HEK293 (cell line): ENCODE data around the gene IGF2BP2.

Experiments used
- CTCF ChIA-PET: fragments of 350-600 bp; formaldehyde crosslinking; extraction: SDS; loops from one replicate; lab custom pipeline; 2021; ENCODE audit warnings: antibody characterized with exemption; lab: Yijun Ruan, JAX
- POLR2A ChIA-PET: fragments of 300-600 bp; formaldehyde crosslinking; extraction: SDS; loops from one replicate; lab custom pipeline; 2020; ENCODE audit warnings: antibody characterized with exemption, inconsistent platforms; lab: Yijun Ruan, JAX
- H3K27ac ChIP-seq: fragments of 200-500 bp; sonication (Bioruptor generic); 2 replicates; pipeline ENCODE4 v1.5.1; 2014; ENCODE audit warnings: low read depth, low read length, control low read depth, inconsistent platforms; ENCODE audit errors: extremely low read depth
- H3K36me3 ChIP-seq, 2 experiments: fragments of 200-500 bp in 1 of 2; sonication (Bioruptor generic) in 1 of 2; 1 replicate in 1 of 2; 2 replicates in 1 of 2; pipeline ENCODE4 v1.5.1; 2014 to 2017; ENCODE audit warnings: inconsistent platforms in 2 of 2, low read length in 2 of 2; ENCODE audit not compliant: control insufficient read depth in 2 of 2, insufficient read depth in 1 of 2
- H3K4me1 ChIP-seq: fragments of 200-500 bp; sonication (Bioruptor generic); 2 replicates; pipeline ENCODE4 v1.5.1; 2014; ENCODE audit warnings: mild to moderate bottlenecking, low read length, inconsistent platforms; ENCODE audit not compliant: control insufficient read depth, insufficient read depth
- H3K4me3 ChIP-seq: 2 replicates; pipeline ENCODE4 v1.5.1; 2011; ENCODE audit warnings: low read depth, mild to moderate bottlenecking, control low read depth, low read length, moderate library complexity
- H3K9me3 ChIP-seq: fragments of 200-500 bp; sonication (Bioruptor generic); 2 replicates; pipeline ENCODE4 v1.5.1; 2014; ENCODE audit warnings: low read depth, low read length, inconsistent platforms; ENCODE audit not compliant: control insufficient read depth, insufficient read depth
- GLI4 ChIP-seq: fragments of 450-650 bp; formaldehyde crosslinking; IDR thresholded peaks from 2 replicates; pipeline ENCODE4 v1.5.1; 2016; ENCODE audit warnings: missing biosample characterization, missing genetic modification characterization
- GLIS2 ChIP-seq: fragments of 450-650 bp; formaldehyde crosslinking; IDR thresholded peaks from 2 replicates; pipeline ENCODE4 v1.5.1; 2016; ENCODE audit warnings: missing biosample characterization, missing genetic modification characterization
- IKZF3 ChIP-seq: fragments of 450-650 bp; IDR thresholded peaks from 2 replicates; pipeline ENCODE4 v1.5.0; 2018; ENCODE audit warnings: missing biosample characterization, mild to moderate bottlenecking, missing genetic modification characterization, moderate library complexity
- KLF7 ChIP-seq: fragments of 450-650 bp; formaldehyde crosslinking; IDR thresholded peaks from 2 replicates; pipeline ENCODE4 v1.5.1; 2016; ENCODE audit warnings: missing biosample characterization, missing genetic modification characterization, borderline replicate concordance
- PRDM2 ChIP-seq: fragments of 450-650 bp; formaldehyde crosslinking; IDR thresholded peaks from 2 replicates; pipeline ENCODE4 v1.5.1; 2016; ENCODE audit warnings: missing biosample characterization, missing genetic modification characterization, borderline replicate concordance
- ZBTB11 ChIP-seq: fragments of 450-650 bp; formaldehyde crosslinking; conservative IDR thresholded peaks from 2 replicates; pipeline ENCODE4 v1.5.1; 2016; ENCODE audit warnings: low read depth, missing biosample characterization, missing genetic modification characterization
- ZNF155 ChIP-seq: fragments of 450-650 bp; formaldehyde crosslinking; IDR thresholded peaks from 2 replicates; pipeline ENCODE4 v1.5.1; 2016; ENCODE audit warnings: missing biosample characterization, missing genetic modification characterization
- ZNF157 ChIP-seq: fragments of 450-650 bp; formaldehyde crosslinking; IDR thresholded peaks from 2 replicates; pipeline ENCODE4 v1.5.1; 2016; ENCODE audit warnings: missing biosample characterization, missing genetic modification characterization
- ZNF174 ChIP-seq: fragments of 450-650 bp; formaldehyde crosslinking; IDR thresholded peaks from 2 replicates; pipeline ENCODE4 v1.5.0; 2017; ENCODE audit warnings: missing biosample characterization, mild to moderate bottlenecking, missing genetic modification characterization
- ZNF175 ChIP-seq: fragments of 450-650 bp; formaldehyde crosslinking; IDR thresholded peaks from 2 replicates; pipeline ENCODE4 v1.5.1; 2016; ENCODE audit warnings: missing biosample characterization, missing genetic modification characterization
- ZNF362 ChIP-seq: fragments of 450-650 bp; formaldehyde crosslinking; IDR thresholded peaks from 2 replicates; pipeline ENCODE4 v1.5.1; 2016; ENCODE audit warnings: missing biosample characterization, missing genetic modification characterization
- ZNF37A ChIP-seq: fragments of 450-650 bp; IDR thresholded peaks from 2 replicates; pipeline ENCODE4 v1.5.1; 2018; ENCODE audit warnings: missing biosample characterization, missing genetic modification characterization
- ZNF404 ChIP-seq: fragments of 450-650 bp; formaldehyde crosslinking; IDR thresholded peaks from 2 replicates; pipeline ENCODE4 v1.5.1; 2017; ENCODE audit warnings: missing biosample characterization, missing genetic modification characterization
- ZNF449 ChIP-seq: fragments of 450-650 bp; formaldehyde crosslinking; IDR thresholded peaks from 2 replicates; pipeline ENCODE4 v1.5.1; 2017; ENCODE audit warnings: missing biosample characterization, mild to moderate bottlenecking, missing genetic modification characterization, moderate library complexity
- ZNF518A ChIP-seq: fragments of 450-650 bp; formaldehyde crosslinking; conservative IDR thresholded peaks from 2 replicates; pipeline ENCODE4 v1.5.1; 2016; ENCODE audit warnings: low read depth, missing biosample characterization, missing genetic modification characterization
- ZNF548 ChIP-seq: fragments of 450-650 bp; formaldehyde crosslinking; IDR thresholded peaks from 2 replicates; pipeline ENCODE4 v1.5.1; 2016; ENCODE audit warnings: missing biosample characterization, missing genetic modification characterization
- ZNF626 ChIP-seq: fragments of 450-650 bp; sonication (Bioruptor Pico); formaldehyde crosslinking; IDR thresholded peaks from 2 replicates; pipeline ENCODE4 v1.5.1; 2018; ENCODE audit warnings: missing biosample characterization, missing genetic modification characterization, inconsistent platforms

The IGF2BP2 gene

GRCh38 chr3:185757176-185757575 lies 67.7 kb downstream of the IGF2BP2 start:
- peaks cover 0 to 14% of the 10 kb centered on the region in 2 experiments; a peak in 1 of 3 replicates for H3K36me3 ChIP-seq
- no peak overlapping the region for H3K27ac ChIP-seq
- ChIA-PET POLR2A (no interaction called here), CTCF (interaction anchor here (2.7 kb wide), 1 partner anchor 11 kb away, joined by 12 read pairs; no protein-coding TSS in a partner anchor)
- no peak overlapping the region for H3K4me3 ChIP-seq
- H3K4me1 ChIP-seq = peaks cover 2% of the 10 kb centered on the region
- 0 out of 2 replicates have a peak, but pooled peaks have one; percentile 17 for TF ChIP-seq ZNF362 (tag by site-specific recombination)
- TF ChIP-seq ZNF548 (tag by site-specific recombination) = no peak
- TF ChIP-seq KLF7 (tag by site-specific recombination) = no peak
- H3K9me3 ChIP-seq = no peaks in the 10 kb centered on the region

- CTCF ChIA-PET = interaction anchor here (2.7 kb wide), 1 partner anchor 12 kb away, joined by 12 read pairs; no protein-coding TSS in a partner anchor
- Histone ChIP-seq H3K27ac (no peak overlapping the region), H3K4me1 (peaks cover 2% of the 10 kb centered on the region), H3K9me3 (no peaks in the 10 kb centered on the region), H3K36me3 (peaks cover 0 to 14% of the 10 kb centered on the region in 2 experiments; a peak in 1 of 3 replicates), H3K4me3 (no peak overlapping the region)
- POLR2A ChIA-PET = no interaction called here
- TF ChIP-seq ZNF175 (tag by site-specific recombination) (no peak), ZNF174 (tag by site-specific recombination) (no peak), ZNF155 (tag by site-specific recombination) (no peak), ZNF626 (tag by site-specific recombination) (no peak), ZNF157 (tag by site-specific recombination) (no peak), GLI4 (no peak), ZBTB11 (tag by site-specific recombination) (no peak), GLIS2 (tag by site-specific recombination) (no peak), PRDM2 (tag by site-specific recombination) (no peak), ZNF449 (tag by site-specific recombination) (no peak), ZNF37A (tag by site-specific recombination) (no peak), ZNF518A (tag by site-specific recombination) (no peak), ZNF404 (no peak), IKZF3 (tag by site-specific recombination) (no peak)
Observed at GRCh38 chr3:185756477-185756876, 68.4 kb downstream of the IGF2BP2 start.
